HFFc6 (cell line): Measurements from ENCODE around the gene PNPLA6. TPM values are rescaled to one million over a fixed set of nuclear protein-coding genes. Genes with fewer than 3 reads are reported as not detected.

Experiments used
- DNase-seq: peaks from one replicate; pipeline ENCODE4 v3.0.0-alpha.2; 2018
- H3K27ac Mint-ChIP-seq: 2 replicates; pipeline ENCODE4 v1.8.0; 2020; ENCODE audit warnings: mild to moderate bottlenecking, mixed read lengths
- H3K27me3 Mint-ChIP-seq: 2 replicates; pipeline ENCODE4 v1.8.0; 2021; ENCODE audit warnings: mild to moderate bottlenecking, moderate library complexity, mixed read lengths; ENCODE audit not compliant: insufficient read depth
- H3K36me3 Mint-ChIP-seq: 2 replicates; pipeline ENCODE4 v1.8.0; 2021; ENCODE audit warnings: low read depth, mixed read lengths
- H3K4me1 Mint-ChIP-seq: 2 replicates; pipeline ENCODE4 v1.8.0; 2020; ENCODE audit warnings: low read depth, mixed read lengths
- H3K4me3 Mint-ChIP-seq: 2 replicates; pipeline ENCODE4 v1.8.0; 2020; ENCODE audit warnings: mild to moderate bottlenecking, moderate library complexity, mixed read lengths
- H3K9me3 Mint-ChIP-seq: 2 replicates; pipeline ENCODE4 v1.8.0; 2020; ENCODE audit warnings: mild to moderate bottlenecking, mixed read lengths
- total RNA-seq, 6 experiments: library from RNA; stranded (reverse); fragmentation: NEBNext Ultra II Directional; extraction: Animal tissue kit (Norgen Biotek cat#: 25700); gene quantifications; 2 replicates in 1 of 6; 3 replicates in 5 of 6; pipeline ENCODE4 v1.2.3, GENCODE V29; 2021
- TF ChIP-seq, protein P1 (sequence below): fragments of 200-600 bp; sonication (generic); IDR thresholded peaks from 2 replicates; pipeline ENCODE4 v1.5.0; 2021; ENCODE audit warnings: antibody characterized with exemption, mild to moderate bottlenecking

The PNPLA6 gene
- total RNA-seq, 6 experiments from 2014 or later = 123 to 157 (median 138) TPM

DNA sequence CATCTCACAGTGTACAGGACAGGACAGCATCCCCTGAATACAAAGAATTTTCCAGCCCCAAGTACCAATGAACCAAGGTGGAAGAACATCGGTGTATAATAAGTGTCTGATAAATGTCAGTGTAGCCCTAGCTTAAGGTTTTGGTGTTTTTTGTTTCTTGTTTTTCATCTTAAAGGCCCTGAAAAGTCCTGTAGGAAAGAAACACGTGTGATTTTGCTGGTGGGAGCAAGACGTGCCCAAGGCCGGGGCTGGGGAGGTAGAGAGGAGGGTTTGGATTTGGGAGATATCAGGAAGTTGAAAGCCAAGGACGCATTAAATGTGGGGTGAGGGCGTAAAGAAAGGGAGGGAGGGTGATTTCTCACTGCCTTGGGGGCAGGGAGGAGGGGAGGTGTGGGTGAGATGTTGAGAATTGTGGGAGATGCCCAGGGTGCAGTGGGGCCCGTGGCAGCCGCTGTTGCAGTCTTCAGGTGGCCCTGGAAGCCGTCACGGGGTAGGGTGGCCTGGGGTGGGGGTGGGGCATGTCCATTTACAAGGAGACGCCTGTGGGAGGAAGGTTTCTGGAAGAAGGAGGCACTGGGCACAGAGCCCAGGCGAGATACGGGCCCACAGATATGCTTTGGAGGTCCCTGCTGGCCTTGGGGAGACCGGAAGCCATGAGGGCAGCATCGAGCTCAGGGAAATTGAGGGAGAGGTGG, 66.9 kb downstream of the PNPLA6 start:
- Mint-ChIP-seq H3K27ac (no peak overlapping the region), H3K9me3 (peaks cover 4% of the 10 kb centered on the region; the same call in 1 of the 2 replicates), H3K4me1 (no peaks in the 10 kb centered on the region), H3K4me3 (no peak overlapping the region), H3K36me3 (no peaks in the 10 kb centered on the region), H3K27me3 (peaks cover 13% of the 10 kb centered on the region)
- no peak for DNase-seq
- TF ChIP-seq, protein P1, sequence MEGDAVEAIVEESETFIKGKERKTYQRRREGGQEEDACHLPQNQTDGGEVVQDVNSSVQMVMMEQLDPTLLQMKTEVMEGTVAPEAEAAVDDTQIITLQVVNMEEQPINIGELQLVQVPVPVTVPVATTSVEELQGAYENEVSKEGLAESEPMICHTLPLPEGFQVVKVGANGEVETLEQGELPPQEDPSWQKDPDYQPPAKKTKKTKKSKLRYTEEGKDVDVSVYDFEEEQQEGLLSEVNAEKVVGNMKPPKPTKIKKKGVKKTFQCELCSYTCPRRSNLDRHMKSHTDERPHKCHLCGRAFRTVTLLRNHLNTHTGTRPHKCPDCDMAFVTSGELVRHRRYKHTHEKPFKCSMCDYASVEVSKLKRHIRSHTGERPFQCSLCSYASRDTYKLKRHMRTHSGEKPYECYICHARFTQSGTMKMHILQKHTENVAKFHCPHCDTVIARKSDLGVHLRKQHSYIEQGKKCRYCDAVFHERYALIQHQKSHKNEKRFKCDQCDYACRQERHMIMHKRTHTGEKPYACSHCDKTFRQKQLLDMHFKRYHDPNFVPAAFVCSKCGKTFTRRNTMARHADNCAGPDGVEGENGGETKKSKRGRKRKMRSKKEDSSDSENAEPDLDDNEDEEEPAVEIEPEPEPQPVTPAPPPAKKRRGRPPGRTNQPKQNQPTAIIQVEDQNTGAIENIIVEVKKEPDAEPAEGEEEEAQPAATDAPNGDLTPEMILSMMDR = no peak

DNA sequence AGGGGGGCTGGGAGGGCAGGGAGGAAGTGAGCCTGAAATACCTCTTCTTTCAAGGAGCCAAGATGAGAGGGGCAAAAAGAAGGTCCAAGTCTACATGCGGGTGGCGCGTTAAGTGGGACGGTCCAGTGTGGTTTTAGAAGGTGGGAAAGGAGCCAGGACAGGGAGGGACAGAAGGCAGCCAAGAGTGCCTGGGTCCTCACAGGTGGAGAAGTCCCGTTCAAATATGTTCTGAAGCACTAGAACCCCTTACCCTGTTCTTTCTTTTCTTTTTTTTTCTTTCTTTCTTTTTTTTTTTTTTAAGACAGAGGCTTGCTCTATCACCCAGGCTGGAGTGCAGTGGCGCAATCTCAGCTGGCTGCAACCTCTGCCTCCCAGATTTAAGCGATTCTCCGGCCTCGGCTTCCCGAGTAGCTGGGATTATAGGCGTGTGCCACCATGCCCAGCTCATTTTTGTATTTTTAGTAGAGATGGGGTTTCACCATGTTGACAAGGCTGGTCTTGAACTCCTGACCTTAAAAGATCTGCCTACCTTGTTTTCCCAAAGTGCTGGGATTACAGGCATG, 67.5 kb downstream of the PNPLA6 start:
- H3K27me3 Mint-ChIP-seq = peaks cover 10% of the 10 kb centered on the region
- DNase-seq = no peak
- H3K9me3 Mint-ChIP-seq = peaks cover 4% of the 10 kb centered on the region; the same call in 1 of the 2 replicates
- H3K4me3 Mint-ChIP-seq = no peak overlapping the region
- no peak overlapping the region for H3K27ac Mint-ChIP-seq
- H3K4me1 Mint-ChIP-seq = no peaks in the 10 kb centered on the region
- TF ChIP-seq, protein P1 = no peak
- no peaks in the 10 kb centered on the region for H3K36me3 Mint-ChIP-seq

DNA sequence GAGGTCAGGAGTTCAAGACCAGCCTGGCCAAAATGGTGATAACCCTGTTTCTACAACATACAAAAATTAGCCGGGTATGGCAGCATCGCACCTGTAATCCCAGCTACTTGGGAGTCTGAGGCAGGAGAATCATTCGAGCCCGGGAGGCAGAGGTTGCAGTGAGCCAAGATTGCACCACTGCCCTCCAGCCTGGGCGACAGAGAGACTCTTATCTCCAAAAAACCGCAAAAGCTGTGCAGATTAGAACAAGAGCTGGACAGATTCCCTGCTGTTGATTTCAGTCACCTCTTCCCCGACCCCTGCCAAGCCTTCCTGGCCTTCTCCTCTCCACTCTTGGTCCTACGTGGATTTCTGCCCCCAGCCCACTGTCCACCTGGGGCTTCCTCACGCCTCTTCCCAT, 68.4 kb downstream of the PNPLA6 start:
- Mint-ChIP-seq H3K27ac (no peak overlapping the region), H3K36me3 (no peaks in the 10 kb centered on the region), H3K27me3 (peaks cover 12% of the 10 kb centered on the region), H3K9me3 (peaks cover 4% of the 10 kb centered on the region; the same call in 1 of the 2 replicates), H3K4me3 (no peak overlapping the region), H3K4me1 (no peaks in the 10 kb centered on the region)
- TF ChIP-seq, protein P1 = no peak
- no peak for DNase-seq

DNA sequence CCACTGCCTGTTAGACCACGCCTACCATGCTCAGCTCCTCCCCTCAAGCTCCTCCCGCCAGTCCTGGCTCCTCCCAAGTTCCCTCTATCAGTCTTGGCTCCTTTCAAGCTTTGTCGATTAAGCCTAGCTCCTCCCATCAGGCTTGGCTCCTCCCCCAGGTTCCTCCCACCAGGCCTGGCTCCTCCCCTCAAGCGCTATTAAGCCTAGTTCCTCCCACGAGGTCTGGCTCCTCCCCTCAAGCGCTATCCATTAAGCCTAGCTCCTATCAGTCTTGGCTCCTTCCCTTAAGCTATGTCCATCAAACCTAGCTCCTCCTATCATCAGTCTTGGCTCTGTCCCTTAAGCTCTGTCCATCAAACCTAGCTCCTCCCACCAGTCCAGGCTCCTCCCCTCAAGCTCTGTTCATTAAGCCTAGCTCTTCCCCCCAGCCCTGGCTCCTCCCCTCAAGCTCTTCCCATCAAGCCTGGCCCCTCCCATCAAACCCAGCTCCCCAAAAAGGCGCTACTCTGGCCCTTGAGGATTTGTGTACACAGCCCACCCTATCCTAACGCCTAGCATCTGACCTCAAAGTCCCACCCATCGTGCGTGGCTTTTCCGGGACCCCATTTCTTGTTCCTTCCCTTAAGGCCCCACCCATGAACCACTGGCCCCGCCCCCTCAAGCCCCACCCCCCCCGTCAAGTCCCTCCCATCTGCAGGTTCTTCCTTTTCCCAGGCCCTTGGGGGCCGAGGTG, 70.1 kb downstream of the PNPLA6 start:
- Mint-ChIP-seq H3K4me3 (no peak overlapping the region), H3K27me3 (peaks cover 11% of the 10 kb centered on the region), H3K9me3 (peaks cover 4% of the 10 kb centered on the region; the same call in 1 of the 2 replicates), H3K36me3 (no peaks in the 10 kb centered on the region), H3K27ac (no peak overlapping the region), H3K4me1 (no peaks in the 10 kb centered on the region)
- TF ChIP-seq, protein P1 = no peak
- DNase-seq = no peak

DNA sequence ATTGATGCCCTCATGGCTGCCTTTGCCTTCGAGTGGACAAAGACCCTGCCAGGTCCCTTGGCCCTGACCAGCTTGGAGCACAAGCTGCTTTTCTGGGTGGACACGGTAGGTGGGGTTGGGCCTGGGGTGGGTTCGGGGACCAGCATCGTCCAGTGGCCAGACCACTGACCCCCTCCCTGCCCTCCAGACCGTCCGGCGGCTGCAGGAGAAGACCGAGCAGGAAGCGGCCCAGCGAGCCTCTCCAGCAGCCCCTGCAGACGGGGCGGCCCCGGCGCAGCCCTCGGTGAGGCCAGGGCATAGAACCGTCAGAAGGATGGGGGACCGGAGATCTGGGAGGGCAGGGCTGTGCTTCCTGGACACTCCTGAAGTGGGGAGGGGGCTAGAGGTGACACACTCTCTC, 70.8 kb downstream of the PNPLA6 start:
- Mint-ChIP-seq H3K4me3 (no peak overlapping the region), H3K36me3 (no peaks in the 10 kb centered on the region), H3K27ac (no peak overlapping the region), H3K9me3 (peaks cover 4% of the 10 kb centered on the region; the same call in 1 of the 2 replicates), H3K27me3 (peaks cover 11% of the 10 kb centered on the region), H3K4me1 (no peaks in the 10 kb centered on the region)
- TF ChIP-seq, protein P1 = no peak
- DNase-seq = no peak
